ENCODE measurements around the gene IRGQ.
A peak's percentile ranks its signal among the peaks of the same experiment; 100 is the strongest.
"Not testable (repeated sequence)": the region's sequence is repeated elsewhere in the genome, so short reads cannot be mapped to it uniquely, and the experiment has no call there.

The IRGQ gene

DNA sequence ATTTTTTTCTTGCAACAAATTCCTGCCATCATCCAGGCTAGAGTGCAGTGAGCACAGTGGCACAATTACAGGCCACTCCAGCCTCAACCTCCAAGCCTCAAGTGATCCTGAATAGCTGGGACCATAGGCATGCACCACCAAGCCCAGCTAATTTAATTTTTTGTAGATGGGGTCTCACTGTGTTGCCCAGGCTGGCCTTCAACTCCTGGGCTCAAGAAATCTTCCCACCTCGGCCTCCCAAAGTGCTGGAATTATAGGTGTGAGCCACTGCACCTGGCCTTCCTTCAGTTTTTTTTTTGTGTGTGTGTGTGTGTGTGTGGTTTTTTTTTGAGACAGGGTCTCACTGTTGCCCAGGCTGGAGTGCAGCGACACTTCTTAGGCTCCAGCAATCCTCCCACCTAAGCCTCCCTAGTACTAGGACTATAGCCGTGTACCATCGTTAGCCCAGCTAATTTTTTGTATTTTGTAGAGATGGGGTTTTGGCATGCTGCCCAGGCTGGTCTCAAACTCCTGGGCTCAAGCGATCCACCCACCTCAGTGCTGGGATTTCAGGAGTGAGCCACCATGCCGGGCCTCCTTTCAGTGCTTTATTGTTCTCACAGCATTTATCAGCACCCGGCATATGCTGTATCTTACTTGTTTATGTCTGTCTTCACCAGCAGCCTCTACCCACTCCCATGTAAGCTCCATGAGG is 10.1 kb upstream of the IRGQ start:
- no peak for TF ChIP-seq ZFX (IDR thresholded peaks at IDR 0.05; ENCODE audit: borderline replicate concordance)
- TF ChIP-seq, protein P1, sequence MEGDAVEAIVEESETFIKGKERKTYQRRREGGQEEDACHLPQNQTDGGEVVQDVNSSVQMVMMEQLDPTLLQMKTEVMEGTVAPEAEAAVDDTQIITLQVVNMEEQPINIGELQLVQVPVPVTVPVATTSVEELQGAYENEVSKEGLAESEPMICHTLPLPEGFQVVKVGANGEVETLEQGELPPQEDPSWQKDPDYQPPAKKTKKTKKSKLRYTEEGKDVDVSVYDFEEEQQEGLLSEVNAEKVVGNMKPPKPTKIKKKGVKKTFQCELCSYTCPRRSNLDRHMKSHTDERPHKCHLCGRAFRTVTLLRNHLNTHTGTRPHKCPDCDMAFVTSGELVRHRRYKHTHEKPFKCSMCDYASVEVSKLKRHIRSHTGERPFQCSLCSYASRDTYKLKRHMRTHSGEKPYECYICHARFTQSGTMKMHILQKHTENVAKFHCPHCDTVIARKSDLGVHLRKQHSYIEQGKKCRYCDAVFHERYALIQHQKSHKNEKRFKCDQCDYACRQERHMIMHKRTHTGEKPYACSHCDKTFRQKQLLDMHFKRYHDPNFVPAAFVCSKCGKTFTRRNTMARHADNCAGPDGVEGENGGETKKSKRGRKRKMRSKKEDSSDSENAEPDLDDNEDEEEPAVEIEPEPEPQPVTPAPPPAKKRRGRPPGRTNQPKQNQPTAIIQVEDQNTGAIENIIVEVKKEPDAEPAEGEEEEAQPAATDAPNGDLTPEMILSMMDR (IDR thresholded peaks at IDR 0.05), result no peak
- no peak overlapping the region for H3K27ac ChIP-seq

DNA sequence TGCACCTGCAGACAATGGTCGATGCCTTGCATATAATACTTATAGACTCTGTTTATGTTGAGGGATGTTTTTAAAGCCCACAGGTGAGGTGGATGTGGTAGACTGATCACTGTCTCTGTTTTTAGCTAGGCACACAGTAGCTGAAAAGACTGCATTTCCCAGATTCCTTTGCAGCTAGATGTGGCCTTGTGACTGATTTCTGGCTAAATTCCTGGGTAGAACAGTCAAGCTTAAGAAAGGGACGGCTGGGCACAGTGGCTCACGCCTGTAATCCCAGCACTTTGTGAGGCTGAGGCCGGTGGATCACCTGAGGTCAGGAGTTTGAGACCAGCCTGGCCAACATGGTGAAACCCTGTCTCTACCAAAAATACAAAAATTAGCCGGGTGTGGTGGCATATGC is 4.4 kb upstream of the IRGQ start:
- H3K27ac ChIP-seq, result not testable (repeated sequence)

DNA sequence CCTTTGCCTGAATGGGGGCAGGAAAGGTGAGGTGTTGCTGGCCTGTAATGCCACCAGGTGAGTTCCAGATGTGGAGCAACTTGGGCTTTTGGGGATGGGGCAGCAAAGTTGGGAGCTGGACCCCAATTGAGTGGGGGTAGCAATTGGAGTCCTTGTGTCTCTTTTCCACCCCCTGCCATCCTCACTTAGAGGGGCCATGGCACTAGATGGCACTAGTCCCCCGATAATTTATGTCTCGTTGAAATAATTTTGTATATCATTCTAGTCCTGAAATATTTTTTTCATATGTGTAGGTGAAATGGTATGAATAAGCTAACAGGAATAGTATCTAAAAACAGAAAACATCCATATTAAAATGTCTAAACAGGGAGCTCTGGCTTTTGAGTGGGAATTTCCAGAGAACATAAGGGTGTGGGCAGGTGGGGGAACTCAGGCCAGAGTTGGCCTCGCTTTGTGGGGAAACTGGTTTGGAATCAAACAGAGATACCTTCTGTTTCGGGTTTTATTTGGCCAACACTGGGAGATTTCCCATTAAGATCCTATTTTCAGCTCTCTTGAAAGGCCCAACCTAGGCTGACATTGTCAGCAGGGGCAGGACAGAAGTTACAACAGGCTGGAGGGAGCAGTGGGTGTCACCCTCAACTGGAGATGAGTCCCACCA is 3.8 kb upstream of the IRGQ start:
- TF ChIP-seq, protein P1 (IDR thresholded peaks at IDR 0.05), result no peak
- no peak for TF ChIP-seq ZFX (IDR thresholded peaks at IDR 0.05; ENCODE audit: borderline replicate concordance)
- no peak overlapping the region for H3K27ac ChIP-seq

DNA sequence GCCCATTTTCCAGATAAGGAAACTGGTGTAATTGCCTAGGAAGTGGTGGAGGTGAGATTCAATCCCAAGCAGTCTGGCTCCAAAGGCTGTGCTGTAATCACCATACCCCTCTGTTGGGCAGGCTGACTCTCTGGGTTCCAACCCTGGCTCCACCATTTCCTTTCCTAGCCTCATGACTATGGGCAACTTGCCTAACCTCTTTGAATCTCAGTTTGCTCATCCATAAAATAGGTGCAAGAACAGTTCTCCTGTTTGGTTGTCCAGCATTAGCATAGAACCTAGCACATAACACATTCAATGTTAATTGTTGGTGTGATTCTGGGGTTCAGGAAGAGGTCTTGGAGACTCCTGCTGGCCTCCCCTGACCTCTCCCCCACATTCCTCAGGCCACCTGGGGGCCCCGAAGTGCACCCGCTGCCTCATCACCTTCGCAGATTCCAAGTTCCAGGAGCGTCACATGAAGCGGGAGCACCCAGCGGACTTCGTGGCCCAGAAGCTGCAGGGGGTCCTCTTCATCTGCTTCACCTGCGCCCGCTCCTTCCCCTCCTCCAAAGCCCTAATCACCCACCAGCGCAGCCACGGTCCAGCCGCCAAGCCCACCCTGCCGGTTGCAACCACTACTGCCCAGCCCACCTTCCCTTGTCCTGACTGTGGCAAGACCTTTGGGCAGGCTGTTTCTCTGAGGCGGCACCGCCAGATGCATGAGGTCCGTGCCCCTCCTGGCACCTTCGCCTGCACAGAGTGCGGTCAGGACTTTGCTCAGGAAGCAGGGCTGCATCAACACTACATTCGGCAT is 2.7 kb upstream of the IRGQ start:
- H3K27ac ChIP-seq, result no peak overlapping the region
- TF ChIP-seq, protein P1 (IDR thresholded peaks at IDR 0.05), result no peak
- no peak for TF ChIP-seq ZFX (IDR thresholded peaks at IDR 0.05; ENCODE audit: borderline replicate concordance)

DNA sequence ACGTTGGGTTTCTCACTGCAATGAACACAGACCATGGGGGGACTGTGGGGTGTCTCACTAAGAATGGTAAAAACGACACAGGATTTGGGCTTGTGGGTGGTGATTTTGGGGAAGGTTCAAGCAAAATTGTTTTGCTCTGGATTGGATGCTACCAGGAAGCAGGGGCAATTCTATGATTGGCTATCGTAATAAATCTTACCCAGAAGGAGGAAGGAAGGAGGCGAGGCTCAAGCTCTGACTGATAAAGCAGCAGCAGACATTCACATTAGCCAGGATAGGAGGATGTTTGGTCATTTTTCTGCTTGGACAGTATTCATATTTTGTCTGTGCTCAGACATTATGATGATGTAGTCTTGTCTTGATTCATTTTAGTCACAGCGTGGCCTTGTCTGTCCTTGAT is 1.9 kb upstream of the IRGQ start:
- no peak overlapping the region; the same call in 1 of the 2 replicates for H3K27ac ChIP-seq
- no peak for TF ChIP-seq ZFX (IDR thresholded peaks at IDR 0.05; ENCODE audit: borderline replicate concordance)
- TF ChIP-seq, protein P1 (IDR thresholded peaks at IDR 0.05), result no peak

DNA sequence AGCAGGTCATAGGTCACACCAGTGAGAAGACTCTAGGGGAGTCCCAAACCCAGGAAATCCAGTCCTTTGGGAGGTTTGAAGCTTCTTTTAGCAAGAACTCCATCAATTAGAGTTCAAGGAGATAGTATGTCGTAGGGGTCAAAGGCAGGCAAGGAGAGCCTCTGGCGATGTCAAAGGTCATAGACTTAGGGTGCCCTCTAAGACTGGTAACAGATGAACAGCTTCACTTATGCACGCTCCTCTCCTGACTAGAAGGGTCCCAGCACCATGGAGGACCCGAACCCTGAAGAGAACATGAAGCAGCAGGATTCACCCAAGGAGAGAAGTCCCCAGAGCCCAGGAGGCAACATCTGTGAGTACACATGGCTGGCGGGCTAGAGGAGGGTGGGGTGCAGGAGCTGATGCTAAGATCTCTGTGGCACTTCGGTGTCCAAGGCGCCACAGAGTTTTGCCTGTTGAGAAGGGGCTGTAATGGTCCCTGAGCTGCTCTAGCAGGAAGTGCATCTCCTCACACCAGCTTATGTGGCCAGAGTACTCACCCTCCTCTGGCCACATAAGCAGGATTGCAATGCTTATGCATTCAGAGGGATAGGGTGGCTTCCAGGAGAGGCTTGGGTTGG is 1.0 kb upstream of the IRGQ start:
- peak overlapping the region; percentile 86 for H3K27ac ChIP-seq
- TF ChIP-seq ZFX (IDR thresholded peaks at IDR 0.05; ENCODE audit: borderline replicate concordance), result no peak
- TF ChIP-seq, protein P1 (IDR thresholded peaks at IDR 0.05), result no peak

DNA sequence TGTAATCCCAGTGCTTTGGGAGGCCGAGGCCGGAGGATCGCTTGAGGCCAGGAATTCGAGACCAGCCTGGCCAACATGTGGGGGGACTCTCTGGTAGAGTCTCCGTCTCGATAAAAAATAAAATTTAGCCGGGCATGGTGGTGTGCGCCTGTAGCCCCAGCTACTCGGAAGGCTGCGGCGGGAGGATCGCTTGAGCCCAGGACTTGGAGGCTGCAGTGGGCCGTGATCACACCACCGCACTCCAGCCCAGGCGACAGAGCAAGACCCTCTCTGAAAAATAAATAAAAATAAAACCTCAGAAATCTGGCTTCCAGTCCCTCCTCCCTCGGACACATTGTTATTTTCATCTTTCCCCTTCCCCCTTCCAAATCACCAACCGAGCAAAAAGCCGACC is 332 bp downstream of the IRGQ start:
- TF ChIP-seq, protein P1 (IDR thresholded peaks at IDR 0.05), result no peak
- TF ChIP-seq ZFX (IDR thresholded peaks at IDR 0.05; ENCODE audit: borderline replicate concordance), result no peak
- peak overlapping the region; percentile 86 for H3K27ac ChIP-seq
